Liver (tissue), 9 donors: ENCODE data around the gene PYGB. TPM values are rescaled to one million over a fixed set of nuclear protein-coding genes. Genes with fewer than 3 reads are reported as not detected.

ENCODE experiments used
- DNase-seq: peaks from one replicate; pipeline ENCODE4 v3.0.0-alpha.2; 2017; ENCODE audit warnings: low spot score
- H3K27ac ChIP-seq, 2 donors: one replicate each; pipeline ENCODE4 v1.7.0; 2013; ENCODE audit warnings: inconsistent platforms in 2 of 2, low read length in 2 of 2, control low read depth in 1 of 2, low read depth in 1 of 2, mild to moderate bottlenecking in 1 of 2
- H3K27me3 ChIP-seq, 4 donors: one replicate each; pipeline versions ENCODE4 v1.6.1 to v1.7.0; 2013; ENCODE audit warnings: low read length in 3 of 4, inconsistent platforms in 1 of 4, mild to moderate bottlenecking in 1 of 4, moderate library complexity in 1 of 4; ENCODE audit not compliant: control insufficient read depth in 4 of 4, insufficient read depth in 4 of 4
- H3K36me3 ChIP-seq, 4 donors: one replicate each; pipeline versions ENCODE4 v1.6.1 to v1.7.0; 2013; ENCODE audit warnings: low read length in 3 of 4, mild to moderate bottlenecking in 3 of 4, low read depth in 1 of 4, moderate library complexity in 1 of 4; ENCODE audit not compliant: control insufficient read depth in 4 of 4, insufficient read depth in 3 of 4
- H3K4me1 ChIP-seq, 4 donors: one replicate each; pipeline versions ENCODE4 v1.6.1 to v1.7.0; 2013; ENCODE audit warnings: low read length in 3 of 4, mild to moderate bottlenecking in 3 of 4, moderate library complexity in 1 of 4; ENCODE audit not compliant: control insufficient read depth in 4 of 4, insufficient read depth in 4 of 4
- H3K4me3 ChIP-seq, 3 donors: one replicate each; pipeline versions ENCODE4 v1.6.1 to v1.7.0; 2013; ENCODE audit warnings: low read length in 3 of 3, control low read depth in 1 of 3, low read depth in 1 of 3, mild to moderate bottlenecking in 1 of 3
- H3K9ac ChIP-seq, 2 donors: one replicate each; pipeline ENCODE4 v1.7.0; 2013; ENCODE audit warnings: low read length in 2 of 2, mild to moderate bottlenecking in 2 of 2, moderate library complexity in 2 of 2, control low read depth in 1 of 2, low read depth in 1 of 2
- H3K9me3 ChIP-seq, 4 donors: one replicate each; pipeline versions ENCODE4 v1.6.1 to v1.7.0; 2013; ENCODE audit warnings: low read length in 3 of 4; ENCODE audit not compliant: control insufficient read depth in 4 of 4
- ATF3 ChIP-seq: IDR thresholded peaks from 2 replicates; pipeline ENCODE4 v1.6.1; 2016; ENCODE audit warnings: antibody characterized with exemption
- EGR1 ChIP-seq, 2 donors: IDR thresholded peaks; 2 replicates each; pipeline ENCODE4 v1.6.1; 2016 to 2018; ENCODE audit warnings: antibody characterized with exemption in 2 of 2, low read depth in 2 of 2
- FOXA1 ChIP-seq: IDR thresholded peaks from 2 replicates; pipeline ENCODE4 v1.6.1; 2016; ENCODE audit warnings: antibody characterized with exemption
- FOXA2 ChIP-seq: IDR thresholded peaks from 2 replicates; pipeline ENCODE4 v1.6.1; 2016; ENCODE audit warnings: antibody characterized with exemption
- GABPA ChIP-seq, 2 donors: IDR thresholded peaks in 1 of 2; conservative IDR thresholded peaks in 1 of 2; 2 replicates each; pipeline ENCODE4 v1.6.1; 2016; ENCODE audit warnings: antibody characterized with exemption in 2 of 2, mild to moderate bottlenecking in 1 of 2, moderate library complexity in 1 of 2
- HNF4A ChIP-seq, 2 donors: conservative IDR thresholded peaks; 2 replicates each; pipeline ENCODE4 v1.6.1; 2016; ENCODE audit warnings: antibody characterized with exemption in 2 of 2, mild to moderate bottlenecking in 2 of 2
- MAX ChIP-seq: IDR thresholded peaks from 2 replicates; pipeline ENCODE4 v1.6.1; 2016; ENCODE audit warnings: antibody characterized with exemption
- RAD21 ChIP-seq, 2 donors: IDR thresholded peaks; 2 replicates each; pipeline ENCODE4 v1.6.1; 2016; ENCODE audit warnings: antibody characterized with exemption in 2 of 2, mild to moderate bottlenecking in 2 of 2
- REST ChIP-seq: IDR thresholded peaks from 2 replicates; pipeline ENCODE4 v1.6.1; 2016; ENCODE audit warnings: antibody characterized with exemption, mild to moderate bottlenecking
- RXRA ChIP-seq, 2 donors: IDR thresholded peaks; 2 replicates each; pipeline ENCODE4 v1.6.1; 2017 to 2018; ENCODE audit warnings: antibody characterized with exemption in 2 of 2, mild to moderate bottlenecking in 1 of 2
- TAF1 ChIP-seq: conservative IDR thresholded peaks from 2 replicates; pipeline ENCODE4 v1.6.1; 2016; ENCODE audit warnings: antibody characterized with exemption, mild to moderate bottlenecking
- YY1 ChIP-seq: IDR thresholded peaks from 2 replicates; pipeline ENCODE4 v1.6.1; 2016; ENCODE audit warnings: antibody characterized with exemption, mild to moderate bottlenecking
- ZBTB33 ChIP-seq: IDR thresholded peaks from 2 replicates; pipeline ENCODE4 v1.6.1; 2016; ENCODE audit warnings: antibody characterized with exemption
- WGBS: extraction: QIAGEN DNeasy Blood & Tissue Kit; methylation state at CpG from one replicate; pipeline ENCODE4 v1.1.7; 2013; 5-methylcytosine and 5-hydroxymethylcytosine counted together
- polyA plus RNA-seq, 2 donors: library from polyadenylated mRNA; stranded (reverse) in 1 of 2; unstranded in 1 of 2; fragments of 200-250 nt in 1 of 2; fragments of >200 nt in 1 of 2; fragmentation: Nextera tagmentation in 1 of 2; extraction: Ambion mirVana in 1 of 2; gene quantifications; one replicate each; pipeline versions ENCODE4 v1.2.1 to v1.2.3, GENCODE V29; 2013 to 2015
- total RNA-seq, 2 donors: library from RNA; depleted of rRNA; stranded (reverse); fragments of >200 nt; gene quantifications; one replicate each; pipeline ENCODE4 v1.2.3, GENCODE V29; 2014
- donor health status: healthy.
- donor health status: healthy.
- donor health status: healthy.
- donor health status: healthy.
- donor health status: healthy.

Gene PYGB
- total and polyA plus RNA-seq, 4 donors: 3.6 to 11.7 (median 9.8) TPM

- no peak for DNase-seq
- H3K27me3 ChIP-seq: no peaks in the 10 kb centered on the region
- H3K4me3 ChIP-seq: no peak overlapping the region
- TF ChIP-seq TAF1 (no peak), RAD21 (IDR thresholded peaks at IDR 0.05) (no peak), FOXA1 (no peak), REST (no peak)
- H3K9me3 ChIP-seq: no peaks in the 10 kb centered on the region
- H3K4me1 ChIP-seq: no peaks in the 10 kb centered on the region
- peaks cover 2 to 25% (median 6%) of the 10 kb centered on the region in 4 donors for H3K36me3 ChIP-seq
- no peak overlapping the region for H3K9ac ChIP-seq
- no peak overlapping the region for H3K27ac ChIP-seq
- 94% methylated on average over 12 of the region's 12 CpGs for WGBS
Observed at GRCh38 chr20:25286917-25287316, 39.0 kb downstream of the PYGB start.

GRCh38 chr20:25287631-25288290 lies 39.9 kb downstream of the PYGB start:
- Histone ChIP-seq H3K36me3 (peaks cover 2 to 22% (median 6%) of the 10 kb centered on the region in 4 donors), H3K9me3 (no peaks in the 10 kb centered on the region), H3K4me3 (no peak overlapping the region), H3K27ac (no peak overlapping the region), H3K27me3 (no peaks in the 10 kb centered on the region), H3K9ac (no peak overlapping the region), H3K4me1 (no peaks in the 10 kb centered on the region)
- no peak for TF ChIP-seq ATF3
- no peak for TF ChIP-seq GABPA (IDR thresholded peaks at IDR 0.05 in 1 of 2, conservative IDR thresholded peaks at IDR 0.05 in 1 of 2)
- WGBS: 96% methylated on average over 16 of the region's 16 CpGs
- no peak for DNase-seq

GRCh38 chr20:25288291-25289181 lies 40.7 kb downstream of the PYGB start:
- WGBS: 97% methylated on average over 22 of the region's 22 CpGs
- H3K4me1 ChIP-seq: no peaks in the 10 kb centered on the region
- TF ChIP-seq FOXA2 (no peak), EGR1 (IDR thresholded peaks at IDR 0.05; ENCODE audit: low read depth in 2 of 2) (no peak), ATF3 (no peak), HNF4A (conservative IDR thresholded peaks at IDR 0.05) (no peak), RXRA (IDR thresholded peaks at IDR 0.05) (no peak), RAD21 (IDR thresholded peaks at IDR 0.05) (no peak), MAX (no peak), YY1 (no peak), ZBTB33 (no peak)
- no peak overlapping the region for H3K27ac ChIP-seq
- H3K36me3 ChIP-seq: peaks cover 2 to 21% (median 6%) of the 10 kb centered on the region in 4 donors
- DNase-seq: no peak
- H3K4me3 ChIP-seq: no peak overlapping the region
- H3K9ac ChIP-seq: no peak overlapping the region
- no peaks in the 10 kb centered on the region for H3K27me3 ChIP-seq
- H3K9me3 ChIP-seq: no peaks in the 10 kb centered on the region
